CD4-positive, alpha-beta T cell (primary cell): Measurements from ENCODE around the gene USP44. TPM values are rescaled to one million over a fixed set of nuclear protein-coding genes. Genes with fewer than 3 reads are reported as not detected.

Experiments
- ATAC-seq: fragments of 200-7000 bp; cut with Tn5 transposase; one replicate; pipeline ENCODE4 v1.10.0; 2022; ENCODE audit warnings: mild to moderate bottlenecking; ENCODE audit not compliant: poor library complexity
- CTCF ChIA-PET: fragments of 350-600 bp; sonication (Branson Sonifier 250); formaldehyde crosslinking; loops from one replicate; lab custom pipeline; 2021; ENCODE audit warnings: antibody characterized with exemption, inconsistent platforms; lab: Charles Lee
- POLR2A ChIA-PET: fragments of 350-600 bp; sonication (Branson Sonifier 250); formaldehyde crosslinking; loops from one replicate; lab custom pipeline; 2021; ENCODE audit warnings: antibody characterized with exemption, inconsistent platforms; lab: Charles Lee
- DNase-seq, 14 experiments: peaks; one replicate each; pipeline ENCODE4 v3.0.0-alpha.2; 2013 to 2020; ENCODE audit warnings: mixed read lengths in 2 of 14
- H3K27ac ChIP-seq, 2 donors: one replicate each; pipeline versions ENCODE4 v1.5.1 to v1.7.0; 2013; ENCODE audit warnings: low read length in 2 of 2, low read depth in 1 of 2, mild to moderate bottlenecking in 1 of 2
- H3K27me3 ChIP-seq, 2 experiments: 1 replicate in 1 of 2; 2 replicates in 1 of 2; pipeline versions ENCODE4 v1.6.1 to v1.7.0; 2013; ENCODE audit warnings: low read length in 2 of 2, control low read depth in 1 of 2, mild to moderate bottlenecking in 1 of 2, moderate library complexity in 1 of 2; ENCODE audit not compliant: insufficient read depth in 2 of 2, control insufficient read depth in 1 of 2
- H3K36me3 ChIP-seq: one replicate; pipeline ENCODE4 v1.6.1; 2013; ENCODE audit warnings: low read length, control low read depth; ENCODE audit not compliant: insufficient read depth
- H3K4me1 ChIP-seq: one replicate; pipeline ENCODE4 v1.6.1; 2013; ENCODE audit warnings: low read length, control low read depth; ENCODE audit not compliant: insufficient read depth
- H3K4me3 ChIP-seq: one replicate; pipeline ENCODE4 v1.5.1; 2013; ENCODE audit warnings: mild to moderate bottlenecking, low read length, moderate library complexity
- H3K9me3 ChIP-seq, 2 experiments: 1 replicate in 1 of 2; 2 replicates in 1 of 2; pipeline versions ENCODE4 v1.6.1 to v1.7.0; 2013; ENCODE audit warnings: low read length in 2 of 2, mild to moderate bottlenecking in 2 of 2, control low read depth in 1 of 2, moderate library complexity in 1 of 2; ENCODE audit not compliant: control insufficient read depth in 1 of 2, insufficient read depth in 1 of 2
- H3K27ac Mint-ChIP-seq: one replicate; pipeline ENCODE4 v1.8.0; 2020; ENCODE audit warnings: mixed read lengths
- H3K27me3 Mint-ChIP-seq: one replicate; pipeline ENCODE4 v1.8.0; 2021; ENCODE audit warnings: mixed read lengths
- H3K36me3 Mint-ChIP-seq: one replicate; pipeline ENCODE4 v1.8.0; 2021; ENCODE audit warnings: low read depth, mixed read lengths
- H3K4me1 Mint-ChIP-seq: one replicate; pipeline ENCODE4 v1.8.0; 2021; ENCODE audit warnings: low read depth, mixed read lengths
- H3K4me3 Mint-ChIP-seq: one replicate; pipeline ENCODE4 v1.8.0; 2020; ENCODE audit warnings: mild to moderate bottlenecking, mixed read lengths
- H3K9me3 Mint-ChIP-seq: one replicate; pipeline ENCODE4 v1.8.0; 2020; ENCODE audit warnings: mixed read lengths
- CTCF ChIP-seq: fragments of 200-600 bp; IDR thresholded peaks from one replicate; pipeline ENCODE4 v1.8.0; 2022; ENCODE audit warnings: antibody characterized with exemption, mild to moderate bottlenecking
- intact Hi-C, 2 experiments: fragments of 100-400 bp; cut with DNase I in 1 of 2; cut with micrococcal nuclease in 1 of 2; formaldehyde crosslinking; loops; one replicate each; pipeline versions ENCODE4 v1.15.1 to v1.9.0; 2023 to 2025; cut with DNase I, micrococcal nuclease
- total RNA-seq, 174 experiments: library from RNA in 2 of 174; stranded (reverse) in 2 of 174; gene quantifications; one replicate each; pipeline ENCODE4 v1.2.3 and lab custom pipeline; 2021 to 2026

USP44 gene
- total RNA-seq, 2 experiments from 2014 or later = 1.3 to 1.5 TPM

DNA sequence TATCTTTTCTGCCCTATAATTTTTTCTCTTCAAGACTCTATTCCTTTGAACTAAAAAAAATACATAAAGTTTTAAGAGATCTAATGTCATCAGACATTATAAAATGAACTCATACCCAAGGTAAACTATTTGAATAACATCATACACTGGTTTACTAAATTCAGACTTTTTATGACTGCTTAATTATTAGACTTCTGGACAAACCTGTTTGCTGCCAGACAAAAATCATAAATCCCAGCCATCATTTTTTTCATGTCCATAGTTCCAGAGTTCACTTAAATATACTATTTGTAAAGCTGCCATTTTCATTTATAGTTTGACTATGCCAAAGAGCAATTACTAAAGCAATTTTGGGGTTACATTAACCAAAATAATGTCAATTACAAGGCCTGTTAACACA is 34.0 kb downstream of the USP44 start:
- CTCF ChIA-PET = no interaction called here

DNA sequence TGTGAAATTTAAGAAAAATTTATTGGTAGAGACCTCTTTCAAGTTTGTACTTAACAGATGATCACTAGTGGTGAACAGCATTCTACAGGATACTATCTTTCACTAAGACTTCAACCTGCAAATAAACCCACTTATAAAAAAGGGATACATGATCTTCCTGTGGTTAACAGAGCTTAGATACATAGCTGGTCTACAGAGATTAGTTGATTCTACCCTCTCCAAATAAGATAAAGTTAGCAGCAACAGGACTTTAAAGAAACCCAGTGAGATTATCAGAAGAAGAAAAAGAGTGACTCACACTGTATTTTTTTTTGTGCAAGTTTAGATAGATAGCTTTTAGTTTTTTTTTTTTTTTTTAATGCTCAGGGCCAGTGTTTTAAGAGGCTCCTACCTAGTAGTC is 34.5 kb downstream of the USP44 start:
- H3K36me3 Mint-ChIP-seq = peaks cover 54% of the 10 kb centered on the region
- ATAC-seq (no peak), DNase-seq (no peak)
- no peak overlapping the region for H3K27ac Mint-ChIP-seq
- no peaks in the 10 kb centered on the region for H3K9me3 Mint-ChIP-seq
- no peak overlapping the region for H3K4me3 Mint-ChIP-seq
- H3K36me3 ChIP-seq = peaks cover 36% of the 10 kb centered on the region
- CTCF ChIA-PET = interaction anchor here (0.6 kb wide), 1 partner anchor 18 kb away, joined by 3 read pairs; no protein-coding TSS in a partner anchor
- no peaks in the 10 kb centered on the region for H3K4me1 ChIP-seq
- no peaks in the 10 kb centered on the region for H3K4me1 Mint-ChIP-seq
- H3K27ac ChIP-seq = no peak overlapping the region
- intact Hi-C loops = no loop called here
- H3K4me3 ChIP-seq = no peak overlapping the region
- H3K27me3 Mint-ChIP-seq = no peaks in the 10 kb centered on the region
- POLR2A ChIA-PET = no interaction called here
- TF ChIP-seq CTCF = no peak
- H3K9me3 ChIP-seq = no peaks in the 10 kb centered on the region
- H3K27me3 ChIP-seq = no peaks in the 10 kb centered on the region

More for the DNA sequence above, 34.0 kb downstream of the USP44 start:
- no peak for TF ChIP-seq CTCF
- Mint-ChIP-seq H3K27ac (no peak overlapping the region), H3K36me3 (peaks cover 54% of the 10 kb centered on the region), H3K4me1 (no peaks in the 10 kb centered on the region), H3K9me3 (no peaks in the 10 kb centered on the region), H3K27me3 (no peaks in the 10 kb centered on the region), H3K4me3 (no peak overlapping the region)
- DNase-seq (no peak), ATAC-seq (no peak)
- H3K27ac ChIP-seq = no peak overlapping the region
- intact Hi-C loops = no loop called here
- H3K9me3 ChIP-seq = no peaks in the 10 kb centered on the region
- H3K4me1 ChIP-seq = no peaks in the 10 kb centered on the region
- H3K36me3 ChIP-seq = peaks cover 32% of the 10 kb centered on the region
- no peak overlapping the region for H3K4me3 ChIP-seq
- H3K27me3 ChIP-seq = no peaks in the 10 kb centered on the region
- POLR2A ChIA-PET = no interaction called here

DNA sequence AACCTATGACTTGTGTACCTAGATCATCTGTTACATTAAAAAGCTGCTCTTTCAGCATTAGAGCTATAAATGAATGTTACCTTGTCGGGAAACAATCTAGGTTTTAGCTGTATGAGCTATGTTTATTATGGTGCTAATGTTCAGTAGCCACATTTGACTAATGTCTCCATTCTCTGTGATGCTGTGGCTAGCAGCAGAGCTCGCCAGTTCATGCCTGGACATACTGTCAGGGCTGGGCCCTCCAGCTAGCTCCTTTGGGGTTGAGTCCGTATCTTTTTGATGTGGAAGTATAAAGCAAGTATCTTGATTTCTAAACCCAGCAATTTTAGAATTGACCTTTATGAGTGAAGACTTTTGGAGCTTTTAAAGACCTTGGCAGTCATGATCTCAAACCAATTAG is 36.1 kb downstream of the USP44 start:
- Mint-ChIP-seq H3K27me3 (no peaks in the 10 kb centered on the region), H3K4me1 (no peaks in the 10 kb centered on the region), H3K27ac (peak overlapping the region; percentile 50), H3K9me3 (no peaks in the 10 kb centered on the region), H3K36me3 (peaks cover 62% of the 10 kb centered on the region), H3K4me3 (no peak overlapping the region)
- Histone ChIP-seq H3K36me3 (peaks cover 45% of the 10 kb centered on the region), H3K4me3 (no peak overlapping the region), H3K27ac (no peak overlapping the region), H3K9me3 (no peaks in the 10 kb centered on the region), H3K27me3 (no peaks in the 10 kb centered on the region), H3K4me1 (no peaks in the 10 kb centered on the region)
- no peak for TF ChIP-seq CTCF
- DNase-seq (no peak), ATAC-seq (no peak)
- intact Hi-C loops = no loop called here
- ChIA-PET POLR2A (no interaction called here), CTCF (no interaction called here)
